ENCODE measurements around the gene EXOC6B.

EXOC6B gene

GRCh38 chr2:72833084-72833714 is 7.4 kb upstream of the EXOC6B start:
- in situ Hi-C loops (cut with HindIII; ENCODE audit: low sequenced_read_pairs) = loop anchor here (10.0 kb wide), 1 partner anchor 52 kb away; the partner anchor contains the start of gene SPR

- in situ Hi-C loops (cut with HindIII; ENCODE audit: low sequenced_read_pairs) = loop anchor here (10.0 kb wide), 1 partner anchor 55 kb away; the partner anchor contains the start of gene SPR
These were observed 4.4 kb upstream of the EXOC6B start for GRCh38 chr2:72830273-72830672.

GRCh38 chr2:72828840-72829507 is 3.1 kb upstream of the EXOC6B start:
- in situ Hi-C loops (cut with HindIII; ENCODE audit: low sequenced_read_pairs) = no loop called here

- in situ Hi-C loops (cut with HindIII; ENCODE audit: low sequenced_read_pairs) = no loop called here
These were observed 2.3 kb upstream of the EXOC6B start for GRCh38 chr2:72827966-72828646.

- in situ Hi-C loops (cut with HindIII; ENCODE audit: low sequenced_read_pairs) = no loop called here
These were observed 1.7 kb upstream of the EXOC6B start for GRCh38 chr2:72827487-72827886.

- in situ Hi-C loops (cut with HindIII; ENCODE audit: low sequenced_read_pairs) = no loop called here
These were observed 284 bp upstream of the EXOC6B start for GRCh38 chr2:72826156-72826477.

- in situ Hi-C loops (cut with HindIII; ENCODE audit: low sequenced_read_pairs) = no loop called here
These were observed 1.5 kb downstream of the EXOC6B start for GRCh38 chr2:72824224-72824842.

GRCh38 chr2:72822794-72823193 is 3.0 kb downstream of the EXOC6B start:
- in situ Hi-C loops (cut with HindIII; ENCODE audit: low sequenced_read_pairs) = no loop called here

- in situ Hi-C loops (cut with HindIII; ENCODE audit: low sequenced_read_pairs) = no loop called here
These were observed 3.9 kb downstream of the EXOC6B start for GRCh38 chr2:72821983-72822382.

GRCh38 chr2:72821118-72821517 is 4.7 kb downstream of the EXOC6B start:
- in situ Hi-C loops (cut with HindIII; ENCODE audit: low sequenced_read_pairs) = no loop called here

- in situ Hi-C loops (cut with HindIII; ENCODE audit: low sequenced_read_pairs) = no loop called here
These were observed 6.3 kb downstream of the EXOC6B start for GRCh38 chr2:72819501-72819900.

- in situ Hi-C loops (cut with HindIII; ENCODE audit: low sequenced_read_pairs) = no loop called here
These were observed 10.1 kb downstream of the EXOC6B start for GRCh38 chr2:72815655-72816278.

- in situ Hi-C loops (cut with HindIII; ENCODE audit: low sequenced_read_pairs) = no loop called here
These were observed 12.0 kb downstream of the EXOC6B start for GRCh38 chr2:72813841-72814240.

- in situ Hi-C loops (cut with HindIII; ENCODE audit: low sequenced_read_pairs) = no loop called here
These were observed 15.7 kb downstream of the EXOC6B start for GRCh38 chr2:72810165-72810564.

GRCh38 chr2:72809095-72809494 is 16.7 kb downstream of the EXOC6B start:
- in situ Hi-C loops (cut with HindIII; ENCODE audit: low sequenced_read_pairs) = no loop called here

- in situ Hi-C loops (cut with HindIII; ENCODE audit: low sequenced_read_pairs) = no loop called here
These were observed 19.4 kb downstream of the EXOC6B start for GRCh38 chr2:72806280-72806945.

GRCh38 chr2:72803626-72804320 is 22.1 kb downstream of the EXOC6B start:
- in situ Hi-C loops (cut with HindIII; ENCODE audit: low sequenced_read_pairs) = no loop called here

- in situ Hi-C loops (cut with HindIII; ENCODE audit: low sequenced_read_pairs) = no loop called here
These were observed 22.7 kb downstream of the EXOC6B start for GRCh38 chr2:72803151-72803550.

GRCh38 chr2:72800492-72800891 is 25.3 kb downstream of the EXOC6B start:
- in situ Hi-C loops (cut with HindIII; ENCODE audit: low sequenced_read_pairs) = no loop called here

GRCh38 chr2:72797740-72798139 is 28.1 kb downstream of the EXOC6B start:
- in situ Hi-C loops (cut with HindIII; ENCODE audit: low sequenced_read_pairs) = no loop called here

All from DLD1 (cell line).